Neuronal stem cell (in vitro differentiated cells): ENCODE data around the gene LYPD8.

Source experiments
- DNase-seq: peaks from one replicate; pipeline ENCODE4 v3.0.0-alpha.2; 2013; ENCODE audit warnings: low spot score
- H2AFZ ChIP-seq: one replicate; pipeline ENCODE4 v1.6.1; 2013; ENCODE audit warnings: mild to moderate bottlenecking, low read length, inconsistent platforms
- H2AK5ac ChIP-seq: 2 replicates; pipeline ENCODE4 v1.6.1; 2013; ENCODE audit warnings: low read depth, mild to moderate bottlenecking, inconsistent platforms, low read length, moderate library complexity, mixed read lengths
- H2BK120ac ChIP-seq: 2 replicates; pipeline ENCODE4 v1.6.1; 2013; ENCODE audit warnings: low read depth, mild to moderate bottlenecking, inconsistent platforms, low read length, moderate library complexity, mixed read lengths
- H2BK12ac ChIP-seq: one replicate; pipeline ENCODE4 v1.6.1; 2013; ENCODE audit warnings: low read length, inconsistent platforms
- H2BK15ac ChIP-seq: 2 replicates; pipeline ENCODE4 v1.6.1; 2013; ENCODE audit warnings: mild to moderate bottlenecking, low read length, inconsistent platforms, mixed read lengths
- H2BK5ac ChIP-seq: one replicate; pipeline ENCODE4 v1.6.1; 2013; ENCODE audit warnings: inconsistent platforms, mild to moderate bottlenecking, low read length, moderate library complexity
- H3K14ac ChIP-seq: one replicate; pipeline ENCODE4 v1.6.1; 2013; ENCODE audit warnings: low read length, inconsistent platforms
- H3K18ac ChIP-seq: 2 replicates; pipeline ENCODE4 v1.6.1; 2013; ENCODE audit warnings: low read length, inconsistent platforms
- H3K23ac ChIP-seq: 2 replicates; pipeline ENCODE4 v1.6.1; 2013; ENCODE audit warnings: low read depth, mild to moderate bottlenecking, mixed read lengths, low read length, inconsistent platforms; ENCODE audit not compliant: poor library complexity
- H3K27ac ChIP-seq: replicated peaks from 3 replicates; pipeline ENCODE4 v1.5.1; 2013; ENCODE audit warnings: low read length, inconsistent platforms
- H3K27me3 ChIP-seq, 3 experiments: 2 replicates each; pipeline ENCODE4 v1.6.1; 2013; ENCODE audit warnings: low read length in 3 of 3, mild to moderate bottlenecking in 2 of 3, inconsistent platforms in 1 of 3, low read depth in 1 of 3, mixed read lengths in 1 of 3, moderate library complexity in 1 of 3; ENCODE audit not compliant: control insufficient read depth in 3 of 3, insufficient read depth in 3 of 3
- H3K36me3 ChIP-seq, 2 donors: replicated peaks in 1 of 2; 2 replicates each; pipeline ENCODE4 v1.6.1; 2013; ENCODE audit warnings: low read length in 2 of 2; ENCODE audit not compliant: control insufficient read depth in 2 of 2, insufficient read depth in 2 of 2
- H3K4ac ChIP-seq: 2 replicates; pipeline ENCODE4 v1.6.1; 2013; ENCODE audit warnings: inconsistent platforms, mild to moderate bottlenecking, low read length, moderate library complexity
- H3K4me1 ChIP-seq, 2 donors: 1 replicate in 1 of 2; 2 replicates in 1 of 2; pipeline ENCODE4 v1.6.1; 2013; ENCODE audit warnings: low read length in 2 of 2, low read depth in 1 of 2; ENCODE audit not compliant: control insufficient read depth in 2 of 2, insufficient read depth in 1 of 2
- H3K4me2 ChIP-seq: one replicate; pipeline ENCODE4 v1.6.1; 2013; ENCODE audit warnings: mild to moderate bottlenecking, low read length, inconsistent platforms; ENCODE audit not compliant: insufficient read depth, poor library complexity, severe bottlenecking
- H3K4me3 ChIP-seq, 2 donors: 2 replicates each; pipeline ENCODE4 v1.5.1; 2013; ENCODE audit warnings: low read length in 2 of 2, mild to moderate bottlenecking in 2 of 2, inconsistent platforms in 1 of 2, moderate library complexity in 1 of 2
- H3K79me1 ChIP-seq: one replicate; pipeline ENCODE4 v1.6.1; 2013; ENCODE audit warnings: low read depth, mild to moderate bottlenecking, inconsistent platforms, low read length, moderate library complexity
- H3K9ac ChIP-seq: one replicate; pipeline ENCODE4 v1.6.1; 2013; ENCODE audit warnings: mild to moderate bottlenecking, low read depth, low read length, inconsistent platforms; ENCODE audit not compliant: poor library complexity
- H3K9me3 ChIP-seq, 2 donors: replicated peaks in 1 of 2; 2 replicates each; pipeline versions ENCODE3 to v1.6.1; 2013; ENCODE audit warnings: low read length in 2 of 2, mild to moderate bottlenecking in 2 of 2, inconsistent platforms in 1 of 2, low read depth in 1 of 2, mixed read lengths in 1 of 2, moderate library complexity in 1 of 2; ENCODE audit not compliant: control insufficient read depth in 2 of 2, insufficient read depth in 1 of 2
- H4K8ac ChIP-seq: one replicate; pipeline ENCODE4 v1.6.1; 2013; ENCODE audit warnings: low read depth, mild to moderate bottlenecking, inconsistent platforms, low read length, moderate library complexity
- H4K91ac ChIP-seq: one replicate; pipeline ENCODE4 v1.6.1; 2013; ENCODE audit warnings: low read length, low read depth, mild to moderate bottlenecking, inconsistent platforms; ENCODE audit not compliant: poor library complexity
- WGBS, 2 donors: extraction: QIAGEN DNeasy Blood & Tissue Kit; methylation state at CpG; one replicate each; pipeline ENCODE4 v1.1.7; 2013; ENCODE audit warnings: missing lambda C conversion rate in 2 of 2, mixed read lengths in 1 of 2; ENCODE audit not compliant: insufficient read length in 2 of 2, insufficient replicate concordance in 1 of 2; ENCODE audit errors: extremely low coverage in 2 of 2; 5-methylcytosine and 5-hydroxymethylcytosine counted together

Gene LYPD8

GRCh38 chr1:248788327-248788726 is 32.8 kb upstream of the LYPD8 start:
- peaks cover 0 to 28% of the 10 kb centered on the region in 2 donors for H3K9me3 ChIP-seq
- no peak overlapping the region for H2AK5ac ChIP-seq
- no peak overlapping the region for H3K4ac ChIP-seq
- H2BK120ac ChIP-seq, result no peak overlapping the region
- H3K23ac ChIP-seq, result no peak overlapping the region
- no peaks in the 10 kb centered on the region for H3K79me1 ChIP-seq
- H2BK15ac ChIP-seq, result no peak overlapping the region
- H4K91ac ChIP-seq, result no peak overlapping the region
- H2BK12ac ChIP-seq, result no peak overlapping the region
- no peak overlapping the region for H4K8ac ChIP-seq
- no peak overlapping the region for H3K27ac ChIP-seq
- H3K36me3 ChIP-seq, result no peaks in the 10 kb centered on the region
- H3K4me3 ChIP-seq, result no peak overlapping the region
- no peaks in the 10 kb centered on the region for H3K4me1 ChIP-seq
- H3K9ac ChIP-seq, result no peak overlapping the region
- H3K14ac ChIP-seq, result no peak overlapping the region
- no peak for DNase-seq
- no CpG with 5 or more reads among the region's 3 CpGs for WGBS, 2 donors
- H3K18ac ChIP-seq, result no peak overlapping the region
- H2AFZ ChIP-seq, result no peak overlapping the region
- H3K4me2 ChIP-seq, result no peak overlapping the region
- no peaks in the 10 kb centered on the region for H3K27me3 ChIP-seq
- H2BK5ac ChIP-seq, result no peak overlapping the region

DNA sequence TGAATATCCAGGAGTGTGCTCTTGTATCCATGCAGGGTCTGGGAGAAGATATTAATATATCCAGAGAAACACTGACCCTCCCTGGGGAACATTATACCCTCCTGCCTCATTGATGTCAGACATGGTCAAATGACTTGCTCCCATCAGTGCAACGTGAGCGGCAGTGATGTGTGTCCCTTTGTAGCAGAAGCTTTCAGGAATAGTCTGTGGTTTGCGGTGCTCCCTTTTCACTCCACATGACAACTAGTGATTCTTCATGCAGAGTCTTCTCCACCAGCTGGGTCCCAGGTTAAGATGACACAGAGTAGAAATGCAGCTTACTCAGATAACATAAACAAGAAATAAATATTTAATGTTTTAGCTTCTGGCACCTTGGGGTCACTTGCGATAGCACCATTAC is 31.9 kb upstream of the LYPD8 start:
- no peaks in the 10 kb centered on the region for H3K36me3 ChIP-seq
- H2AFZ ChIP-seq, result no peak overlapping the region
- H2BK12ac ChIP-seq, result no peak overlapping the region
- no peak overlapping the region for H3K4me2 ChIP-seq
- no peak overlapping the region for H3K9ac ChIP-seq
- no peak overlapping the region for H3K23ac ChIP-seq
- H3K4me1 ChIP-seq, result no peaks in the 10 kb centered on the region
- no peak overlapping the region for H3K4me3 ChIP-seq
- no peak for DNase-seq
- no peak overlapping the region for H2AK5ac ChIP-seq
- no peak overlapping the region for H2BK5ac ChIP-seq
- no peaks in the 10 kb centered on the region for H3K79me1 ChIP-seq
- no peak overlapping the region for H3K14ac ChIP-seq
- peaks cover 0 to 30% of the 10 kb centered on the region in 2 donors for H3K9me3 ChIP-seq
- H3K4ac ChIP-seq, result no peak overlapping the region
- H2BK120ac ChIP-seq, result no peak overlapping the region
- H3K27me3 ChIP-seq, result peaks cover 0 to 4% (median 0%) of the 10 kb centered on the region in 3 experiments
- H3K27ac ChIP-seq, result no peak overlapping the region
- H4K8ac ChIP-seq, result no peak overlapping the region
- WGBS, 2 donors, result no CpG with 5 or more reads among the region's 4 CpGs
- no peak overlapping the region for H4K91ac ChIP-seq
- H2BK15ac ChIP-seq, result no peak overlapping the region
- no peak overlapping the region for H3K18ac ChIP-seq

DNA sequence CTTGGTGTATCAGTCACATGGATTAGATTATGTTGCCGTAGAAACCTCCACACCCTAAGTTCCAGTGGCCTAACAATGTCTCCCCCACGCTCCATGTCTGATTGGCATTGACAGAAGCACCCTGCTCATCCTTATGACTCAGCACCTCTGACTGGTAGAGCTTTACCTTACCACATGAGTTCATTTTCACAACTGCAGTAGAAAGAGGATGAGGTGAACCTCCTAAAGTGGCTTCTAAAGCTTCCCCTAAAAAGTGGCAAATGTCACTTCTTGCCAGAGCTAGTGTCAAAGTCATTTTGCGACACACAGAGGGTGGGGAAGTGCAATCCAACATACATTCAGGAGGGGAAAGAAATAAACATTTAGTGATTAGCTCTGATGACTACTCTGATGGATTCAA is 30.6 kb upstream of the LYPD8 start:
- Histone ChIP-seq H3K79me1 (no peaks in the 10 kb centered on the region), H3K9me3 (peaks cover 0 to 33% of the 10 kb centered on the region in 2 donors), H3K18ac (no peak overlapping the region), H3K4ac (no peak overlapping the region), H2AFZ (no peak overlapping the region), H3K27me3 (peaks cover 0 to 9% (median 0%) of the 10 kb centered on the region in 3 experiments), H3K4me2 (no peak overlapping the region), H3K4me1 (no peaks in the 10 kb centered on the region), H3K36me3 (no peaks in the 10 kb centered on the region), H2BK120ac (no peak overlapping the region), H3K23ac (no peak overlapping the region), H3K14ac (no peak overlapping the region), H4K8ac (no peak overlapping the region), H3K9ac (no peak overlapping the region), H2BK15ac (no peak overlapping the region), H2BK5ac (no peak overlapping the region), H3K4me3 (no peak overlapping the region), H2AK5ac (no peak overlapping the region), H4K91ac (no peak overlapping the region), H2BK12ac (no peak overlapping the region), H3K27ac (no peak overlapping the region)
- WGBS, 2 donors, result no CpG with 5 or more reads among the region's 3 CpGs
- DNase-seq, result no peak

DNA sequence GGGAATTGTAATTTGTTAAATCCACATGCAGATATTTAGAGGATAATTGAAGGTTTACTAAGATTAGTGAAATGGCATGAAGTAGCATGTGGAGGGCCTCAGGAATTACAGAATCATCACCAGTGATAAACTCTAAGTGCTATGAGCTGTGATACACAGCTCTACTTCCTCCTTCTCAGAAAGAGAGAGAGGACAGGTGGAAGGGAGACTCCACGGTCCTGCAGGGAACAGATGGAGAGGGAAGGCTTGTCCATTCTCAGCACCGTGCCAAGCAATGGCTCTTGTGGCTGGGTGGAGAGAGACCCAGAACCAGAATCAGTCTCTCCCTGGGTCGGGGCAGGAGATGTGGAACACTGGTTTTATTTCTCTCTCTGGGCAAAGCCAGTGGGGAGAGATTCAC is 27.8 kb upstream of the LYPD8 start:
- Histone ChIP-seq H3K14ac (no peak overlapping the region), H2BK120ac (no peak overlapping the region), H3K18ac (no peak overlapping the region), H3K23ac (no peak overlapping the region), H2AFZ (no peak overlapping the region), H3K79me1 (no peaks in the 10 kb centered on the region), H3K4me2 (no peak overlapping the region), H2BK5ac (no peak overlapping the region), H3K4ac (no peak overlapping the region), H3K4me1 (no peaks in the 10 kb centered on the region), H3K27me3 (peaks cover 0 to 9% (median 0%) of the 10 kb centered on the region in 3 experiments), H2AK5ac (no peak overlapping the region), H2BK12ac (no peak overlapping the region), H3K9me3 (peaks cover 0 to 35% of the 10 kb centered on the region in 2 donors), H3K9ac (no peak overlapping the region), H3K36me3 (no peaks in the 10 kb centered on the region), H3K27ac (no peak overlapping the region), H4K91ac (no peak overlapping the region), H2BK15ac (no peak overlapping the region), H4K8ac (no peak overlapping the region), H3K4me3 (no peak overlapping the region)
- DNase-seq, result no peak
- no CpG with 5 or more reads among the region's 3 CpGs for WGBS, 2 donors
